T1000 (cell line): Measurements from ENCODE around the gene TPM1.

ENCODE experiments used
- DNase-seq: peaks from one replicate; lab custom pipeline; 2025; ENCODE audit warnings: mixed read lengths; lab: John Stamatoyannopoulos, UW

The TPM1 gene

DNA sequence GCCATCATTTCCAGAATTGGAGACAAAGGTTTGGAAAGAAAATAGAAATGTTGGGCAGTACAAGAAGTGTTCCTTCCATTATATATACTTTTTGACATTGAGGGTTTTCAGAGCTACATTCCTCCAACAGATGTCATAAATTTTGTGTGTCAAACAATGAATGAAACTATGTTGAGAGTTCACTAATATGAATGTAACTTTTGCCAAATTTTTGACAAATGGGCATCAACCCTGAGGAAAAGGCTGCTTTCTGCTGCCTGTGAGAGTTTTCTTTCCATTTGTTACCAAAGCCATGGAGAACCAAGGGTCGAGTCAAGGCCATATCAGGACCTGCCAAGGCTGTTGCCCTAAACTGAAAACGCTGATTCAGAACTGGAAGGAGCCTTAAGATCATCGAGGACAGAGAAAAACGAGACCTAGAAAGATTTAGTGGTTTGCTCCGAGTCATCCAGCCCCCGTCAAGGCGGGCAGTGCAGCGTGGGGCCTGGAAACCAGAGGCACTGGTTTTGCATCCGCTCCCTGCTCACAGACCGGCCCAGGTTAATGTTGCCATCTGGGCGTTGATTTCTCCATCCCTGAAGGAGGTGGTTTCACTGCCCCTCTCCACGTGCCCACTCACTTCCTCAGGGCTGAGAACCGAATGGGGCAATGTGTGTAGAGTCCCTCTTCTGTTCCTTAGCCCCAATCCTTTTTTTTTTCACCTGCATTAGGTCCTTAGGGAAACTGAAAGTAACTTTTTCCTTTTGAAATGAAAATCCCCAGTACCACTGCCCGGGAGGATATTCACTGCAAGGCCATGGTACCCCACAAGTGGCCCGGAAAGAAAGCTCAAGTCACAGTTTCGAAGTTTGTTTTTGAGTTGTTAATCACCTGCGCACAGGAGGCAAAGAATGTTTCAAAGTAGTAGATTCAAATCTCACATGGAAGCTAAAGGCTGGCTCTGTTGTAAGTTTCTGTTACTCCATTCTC lies 32.8 kb downstream of the TPM1 start:
- DNase-seq, result no peak

DNA sequence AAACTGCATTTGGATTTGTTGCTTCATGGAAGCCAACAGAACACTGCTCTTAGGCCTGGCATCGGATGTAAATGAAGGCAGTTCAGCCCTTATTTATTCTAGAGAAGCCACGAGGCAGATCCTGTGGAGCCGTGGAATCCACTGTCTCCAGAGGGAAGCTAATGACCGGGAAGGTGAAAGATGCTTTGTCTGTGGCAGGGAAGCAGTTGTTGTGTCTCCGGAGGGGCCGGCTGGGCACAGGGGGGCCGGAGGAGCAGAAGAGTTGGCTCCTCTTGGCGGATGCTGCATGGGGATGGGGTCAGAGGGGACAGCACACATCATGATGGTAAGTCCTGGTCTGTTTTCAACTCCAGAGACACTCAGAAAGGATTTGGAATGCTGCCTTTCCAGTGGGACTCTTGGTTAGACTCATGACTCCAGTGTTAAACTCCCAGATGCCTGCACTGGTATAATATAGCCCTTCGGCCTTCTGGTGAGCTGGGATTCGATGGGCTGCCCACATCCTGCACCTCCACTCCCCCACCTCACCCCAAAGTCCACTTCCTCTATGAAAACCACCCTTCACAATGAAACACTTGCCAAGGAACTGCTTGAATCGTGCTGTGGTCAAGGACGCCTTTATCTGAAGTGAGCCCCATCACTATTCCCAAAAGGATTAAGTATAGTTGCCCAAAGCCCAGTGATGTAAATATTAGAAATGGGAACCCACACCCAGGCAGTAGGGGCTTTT lies 33.6 kb downstream of the TPM1 start:
- no peak for DNase-seq

DNA sequence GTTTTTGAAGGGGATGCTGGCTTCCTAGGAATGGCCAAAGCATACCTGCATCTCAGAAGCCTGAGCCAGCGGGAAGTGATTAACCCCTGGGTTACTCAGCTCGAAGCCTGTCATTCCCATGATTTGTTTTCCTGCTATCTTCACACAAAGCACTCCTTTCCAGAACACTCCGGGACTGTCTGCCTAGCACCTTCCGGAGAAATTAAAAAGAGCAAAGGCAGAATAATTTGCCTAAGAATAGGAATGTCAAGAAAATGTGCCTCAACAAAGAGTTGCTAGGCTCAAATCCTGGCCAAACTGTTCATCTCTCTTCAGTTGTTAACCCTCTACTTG lies 34.1 kb downstream of the TPM1 start:
- no peak for DNase-seq

DNA sequence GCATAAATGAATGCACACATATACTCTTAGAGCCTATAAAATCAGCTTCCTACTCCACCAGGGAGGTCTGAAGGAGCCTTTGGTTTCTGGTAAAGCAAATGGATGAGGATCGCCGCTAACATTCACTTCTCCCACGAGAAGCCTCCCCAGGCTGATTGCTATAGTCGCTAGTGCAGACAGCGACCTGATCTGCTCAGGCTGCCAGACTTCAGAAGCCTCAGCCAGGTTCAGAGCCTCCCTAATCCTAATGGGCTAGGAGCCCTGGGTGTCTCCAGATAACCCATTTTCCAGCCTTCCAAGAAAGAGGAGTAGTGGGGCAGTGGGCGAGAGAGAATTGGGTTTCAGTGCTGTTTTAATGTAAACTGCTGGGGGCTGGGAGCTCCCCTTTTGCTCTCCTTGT lies 35.4 kb downstream of the TPM1 start:
- no peak for DNase-seq

DNA sequence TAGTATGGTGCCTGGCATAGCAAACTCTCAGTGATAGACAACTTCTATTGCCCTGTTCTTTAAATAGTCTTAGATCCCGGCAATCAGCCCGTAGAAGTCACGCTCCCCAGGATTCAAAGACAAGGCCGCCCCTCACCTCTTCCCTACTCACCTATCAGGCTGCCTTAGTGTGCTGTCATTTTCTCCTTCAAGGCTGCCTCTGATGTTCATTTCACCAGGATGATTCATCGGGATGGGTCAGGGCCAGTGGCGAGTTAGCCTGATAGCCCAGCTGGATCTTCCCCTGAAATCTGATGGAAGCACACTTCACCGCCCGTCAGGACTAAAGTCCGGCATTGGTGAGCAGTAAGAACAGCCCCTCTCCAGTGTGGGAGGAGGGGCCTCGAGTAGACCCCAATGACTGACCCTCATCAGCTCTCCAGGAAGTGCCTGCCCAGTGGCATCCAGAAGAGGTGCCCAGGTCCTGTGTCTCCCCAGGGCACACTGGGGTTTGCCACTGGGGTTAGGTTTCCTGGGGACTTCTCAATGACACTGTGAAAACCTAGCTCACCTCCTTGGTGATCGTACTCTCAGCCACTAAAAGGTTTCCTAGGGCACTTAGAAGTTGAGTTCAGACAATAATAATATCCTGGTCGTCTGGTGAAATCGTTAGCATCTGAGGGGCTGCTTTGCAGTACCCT lies 37.5 kb downstream of the TPM1 start:
- DNase-seq, result no peak

DNA sequence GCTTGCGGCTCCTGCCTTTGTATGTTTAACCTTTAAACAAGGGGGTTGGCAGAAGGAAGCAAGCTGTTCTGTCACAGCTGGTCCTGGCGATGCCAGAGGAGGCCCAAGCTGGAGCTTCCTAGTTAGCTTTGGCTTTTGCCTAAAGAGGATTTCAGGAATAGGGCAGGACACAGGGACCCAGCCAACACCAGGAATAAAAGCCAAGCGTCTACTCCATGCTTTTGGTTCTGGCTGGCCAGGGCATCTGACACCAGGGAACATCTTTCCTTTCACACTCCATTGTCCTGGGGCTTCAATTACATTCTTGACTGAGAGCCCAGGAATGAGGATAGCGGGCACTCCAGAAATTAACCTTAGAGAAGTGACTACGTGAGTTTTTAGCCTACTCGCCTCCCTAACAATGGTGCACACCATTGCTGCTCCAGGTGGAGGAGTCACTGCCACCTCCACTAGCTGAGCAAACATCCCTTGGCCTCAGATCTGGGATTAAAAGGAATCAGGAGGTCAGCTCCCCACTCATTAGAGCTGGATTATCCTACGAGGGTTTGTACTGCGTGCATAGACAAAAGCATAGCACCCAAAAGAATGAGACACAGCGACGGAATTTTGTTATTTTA lies 38.2 kb downstream of the TPM1 start:
- DNase-seq, result no peak

DNA sequence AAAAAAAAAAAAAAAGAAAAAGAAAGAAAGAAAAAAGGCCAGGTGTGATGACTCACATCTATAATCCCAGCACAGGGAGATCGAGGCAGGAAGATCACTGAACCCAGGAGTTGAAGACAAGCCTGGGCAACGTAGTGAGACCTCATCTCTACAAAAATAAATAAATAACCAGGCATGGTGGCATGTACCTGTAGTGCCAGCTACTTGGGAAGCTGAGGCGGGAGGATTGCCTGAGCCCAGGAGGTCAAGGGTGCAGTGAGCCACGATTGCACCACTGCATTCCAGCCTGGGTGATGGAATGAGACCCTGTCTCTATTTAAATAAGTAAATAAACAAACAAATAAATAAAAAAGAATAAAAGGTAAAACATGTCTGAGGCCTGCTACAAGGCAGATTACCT lies 39.8 kb downstream of the TPM1 start:
- no peak for DNase-seq

DNA sequence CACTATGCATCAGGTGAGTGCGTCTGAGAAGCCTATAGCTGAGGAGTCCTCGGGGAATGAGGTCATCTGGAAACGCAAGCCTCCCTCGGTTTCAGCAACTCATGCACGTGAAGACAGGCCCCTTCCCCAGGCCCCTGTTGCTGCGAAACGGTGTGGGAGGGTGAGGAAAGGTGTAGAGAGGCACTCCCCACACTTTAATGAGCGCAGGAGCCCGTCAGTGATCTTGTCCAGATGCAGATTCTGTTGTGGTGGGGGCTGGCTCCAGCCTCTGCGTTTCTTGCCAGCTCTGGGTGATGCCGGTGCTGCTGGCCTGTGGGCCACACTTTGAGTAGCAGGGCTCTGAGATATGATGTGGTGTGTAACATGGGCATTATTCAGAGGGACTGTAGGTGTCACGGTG lies 40.5 kb downstream of the TPM1 start:
- DNase-seq, result no peak

DNA sequence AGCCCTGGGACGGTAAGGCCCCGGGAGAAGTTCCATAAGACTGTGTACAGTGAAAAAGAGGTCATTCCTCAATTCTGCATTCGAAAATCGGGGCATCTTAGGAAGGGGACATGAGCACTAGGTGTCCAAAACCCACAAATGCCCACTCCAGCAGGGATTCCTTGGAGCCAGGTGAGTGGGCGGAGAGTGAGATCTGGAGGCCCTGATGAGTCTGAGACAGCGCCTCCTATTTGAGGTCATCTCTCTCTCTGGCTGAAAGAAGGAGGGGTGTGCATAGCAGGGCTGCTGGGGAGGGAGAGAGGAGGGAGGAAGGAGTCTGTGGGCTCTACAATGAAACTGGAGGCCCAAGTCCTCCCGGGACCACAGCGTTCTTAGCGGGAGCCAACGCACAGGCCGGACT lies 41.0 kb downstream of the TPM1 start:
- no peak for DNase-seq

DNA sequence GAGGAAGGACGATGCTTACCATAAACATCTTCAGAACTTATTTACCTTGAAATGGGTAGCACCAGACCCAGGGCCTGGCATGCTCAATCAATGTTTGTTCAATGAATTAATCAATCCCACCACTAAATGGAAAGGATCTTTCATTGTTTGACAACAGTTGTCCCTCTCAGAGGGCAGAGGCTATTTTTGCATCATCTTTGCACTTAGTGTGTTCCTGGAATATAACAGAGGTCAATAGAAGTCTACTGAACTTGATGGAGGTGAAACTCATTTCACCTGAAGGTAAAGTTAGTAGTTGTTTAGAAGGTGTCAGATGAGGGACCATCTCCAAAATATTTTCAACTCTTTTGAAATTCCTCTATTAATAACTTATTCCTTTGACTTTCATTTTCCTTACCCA lies 42.3 kb downstream of the TPM1 start:
- no peak for DNase-seq

DNA sequence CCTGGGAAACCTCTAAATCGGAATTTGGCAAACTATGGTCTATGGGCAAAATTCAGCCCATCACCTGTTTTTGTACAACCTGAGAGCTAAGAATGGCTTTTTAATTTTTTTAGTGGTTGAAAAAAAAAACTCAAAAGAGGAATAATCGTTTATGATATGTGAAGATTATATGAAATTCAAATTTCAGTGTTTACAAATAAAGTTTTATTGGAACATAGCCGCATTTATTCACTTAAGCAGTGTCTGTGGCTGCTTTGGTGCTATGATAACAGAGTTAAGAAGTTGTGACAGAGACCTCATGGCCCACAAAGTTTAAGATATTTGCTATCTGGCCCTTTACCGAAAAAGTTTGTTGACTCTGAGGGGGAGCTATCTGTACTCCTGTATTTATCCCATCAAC lies 42.7 kb downstream of the TPM1 start:
- DNase-seq, result no peak

DNA sequence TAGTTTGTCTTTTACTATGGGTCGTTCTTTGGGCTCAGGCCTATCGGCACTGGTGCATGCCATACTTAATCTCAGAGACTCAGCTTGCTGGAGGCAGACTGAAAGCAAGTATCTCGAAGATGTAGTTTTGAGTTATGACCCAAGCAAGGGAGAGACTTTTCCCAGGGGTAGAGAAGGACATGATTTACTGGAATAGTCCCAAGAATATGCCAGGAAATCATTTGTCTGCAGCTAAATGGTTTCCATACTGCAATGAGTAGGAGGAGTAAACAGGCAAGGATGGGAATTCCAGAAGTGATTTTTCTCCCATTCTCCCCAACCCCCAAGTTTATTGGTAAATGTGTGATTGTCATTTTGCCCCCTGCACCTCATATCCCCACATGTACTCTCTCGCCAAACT lies 43.7 kb downstream of the TPM1 start:
- no peak for DNase-seq

DNA sequence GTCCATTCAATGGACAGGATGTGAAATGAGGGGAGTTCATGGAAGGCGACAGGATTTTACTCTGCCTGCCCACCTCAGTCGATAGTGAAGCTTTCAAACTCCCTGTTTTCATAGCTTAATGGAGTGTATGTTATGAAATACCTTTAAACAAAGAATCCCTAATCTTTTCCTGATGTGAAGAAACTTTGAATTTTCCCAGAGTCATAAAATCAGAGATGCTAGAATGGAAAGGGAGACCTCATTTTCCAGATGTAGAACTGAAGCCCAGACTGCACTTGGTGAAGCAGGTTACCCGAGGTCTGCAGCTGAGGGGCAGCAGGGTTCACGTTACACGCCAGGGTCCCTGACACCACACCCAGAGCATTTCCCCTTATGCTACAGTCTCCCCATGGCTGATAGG lies 44.4 kb downstream of the TPM1 start:
- no peak for DNase-seq

DNA sequence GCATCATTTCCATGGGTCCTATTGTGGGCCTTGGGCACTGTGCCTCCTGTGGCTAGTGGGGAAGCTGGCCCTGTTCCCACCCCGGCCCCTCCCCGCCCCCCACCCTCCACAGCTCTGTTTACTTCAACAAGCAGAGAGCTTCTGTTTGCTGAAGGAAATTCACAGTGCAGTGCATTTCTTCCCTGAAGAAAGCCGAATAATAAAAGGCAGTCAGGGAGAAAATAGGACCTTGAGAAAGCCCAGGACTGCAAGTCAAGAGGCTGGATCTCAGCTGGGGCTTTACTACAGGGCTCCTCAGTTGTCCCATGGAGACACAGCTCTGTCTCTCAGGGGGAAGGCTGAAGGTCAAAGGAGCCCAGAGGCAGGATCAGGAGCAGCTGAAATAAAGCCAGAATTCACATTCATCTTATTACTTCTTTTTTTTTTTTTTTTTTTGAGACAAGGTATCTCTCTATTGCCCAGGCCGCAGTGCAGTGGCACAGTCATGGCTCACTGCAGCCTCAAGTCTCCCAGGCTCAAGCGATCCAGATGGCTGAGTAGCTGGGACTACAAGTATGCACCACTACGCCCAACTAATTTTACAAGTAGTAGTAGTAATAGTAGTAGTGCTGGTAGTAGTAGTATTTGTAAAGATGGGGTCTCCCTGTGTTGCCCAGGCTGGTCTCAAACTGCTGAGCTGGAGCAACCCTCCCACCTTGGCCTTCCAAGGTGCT lies 46.1 kb downstream of the TPM1 start:
- DNase-seq, result no peak

DNA sequence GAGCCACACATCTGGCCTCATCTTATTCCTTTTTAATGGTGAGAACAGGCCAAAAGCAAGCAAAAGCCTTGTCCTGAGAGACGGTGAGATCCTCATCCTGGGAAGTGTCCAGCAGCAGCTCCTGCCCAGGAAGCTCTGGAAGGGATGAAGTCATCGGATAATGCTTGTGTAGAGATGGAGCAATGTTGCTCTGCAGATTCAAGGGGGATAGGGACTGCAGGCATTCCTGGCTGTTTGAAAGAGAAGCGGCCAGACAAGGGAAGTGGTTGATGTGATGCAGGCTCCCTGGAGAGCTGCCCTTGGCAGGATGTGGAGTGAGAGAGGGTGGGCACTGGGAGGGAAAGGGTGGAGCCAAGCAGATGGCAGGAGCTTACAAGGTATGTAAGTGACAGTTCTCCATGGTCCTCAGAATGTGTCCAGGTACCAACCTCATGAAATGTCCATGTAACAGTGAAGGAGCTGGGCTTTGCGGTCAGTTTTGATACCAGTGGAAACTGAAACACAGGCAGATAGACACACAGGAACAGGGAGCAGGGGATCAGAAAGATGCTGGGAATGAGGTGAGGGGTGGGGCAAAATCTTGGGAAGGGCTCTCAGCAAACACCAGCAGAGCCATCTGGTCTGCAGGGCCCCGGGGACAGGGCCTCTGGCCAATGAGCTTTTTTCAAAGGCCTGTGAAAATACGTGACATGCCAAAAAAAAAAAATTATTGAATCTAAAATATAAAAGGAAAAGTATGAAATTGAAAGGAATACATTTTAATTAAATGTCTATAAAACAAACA lies 46.9 kb downstream of the TPM1 start:
- DNase-seq, result peak; percentile 51

DNA sequence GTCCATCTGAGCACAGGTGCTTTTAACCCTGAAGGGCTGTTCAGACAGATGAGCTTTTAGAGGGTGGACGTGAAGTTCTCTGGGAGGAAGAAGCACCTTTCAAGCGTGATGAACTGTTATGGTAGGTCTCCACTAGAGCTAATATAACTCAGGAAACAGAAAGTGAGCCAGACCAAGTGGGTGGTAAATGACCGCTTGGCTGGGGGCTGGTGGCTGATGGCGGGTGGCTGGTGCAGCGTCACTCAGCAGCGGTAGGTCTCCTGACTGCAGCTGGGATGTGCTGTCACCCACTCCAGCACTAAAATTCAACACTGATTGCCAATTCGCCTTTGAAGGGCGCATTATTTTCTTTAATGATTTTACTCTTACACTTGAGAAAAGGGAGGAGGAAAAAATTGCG lies 47.9 kb downstream of the TPM1 start:
- no peak for DNase-seq

DNA sequence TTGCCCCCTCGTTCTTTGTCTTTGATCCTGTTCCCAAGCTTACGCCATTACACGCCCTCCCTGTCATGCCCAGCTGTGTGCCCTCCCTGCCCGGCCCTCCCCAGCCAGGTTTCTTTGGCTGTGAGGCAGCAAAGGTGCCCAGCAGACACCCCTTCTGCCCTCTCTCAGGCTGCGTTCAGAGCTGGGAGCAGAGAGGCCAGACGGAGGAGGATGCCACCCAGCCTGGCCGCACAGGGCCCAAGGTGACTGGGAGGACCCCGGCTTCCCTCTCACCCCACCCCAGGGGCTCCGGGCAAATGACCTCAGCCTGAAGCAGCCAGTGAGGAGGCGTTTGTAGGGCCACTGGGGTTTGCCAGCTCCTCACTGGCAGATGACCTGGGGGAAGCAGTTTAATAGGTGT lies 48.3 kb downstream of the TPM1 start:
- DNase-seq, result no peak

DNA sequence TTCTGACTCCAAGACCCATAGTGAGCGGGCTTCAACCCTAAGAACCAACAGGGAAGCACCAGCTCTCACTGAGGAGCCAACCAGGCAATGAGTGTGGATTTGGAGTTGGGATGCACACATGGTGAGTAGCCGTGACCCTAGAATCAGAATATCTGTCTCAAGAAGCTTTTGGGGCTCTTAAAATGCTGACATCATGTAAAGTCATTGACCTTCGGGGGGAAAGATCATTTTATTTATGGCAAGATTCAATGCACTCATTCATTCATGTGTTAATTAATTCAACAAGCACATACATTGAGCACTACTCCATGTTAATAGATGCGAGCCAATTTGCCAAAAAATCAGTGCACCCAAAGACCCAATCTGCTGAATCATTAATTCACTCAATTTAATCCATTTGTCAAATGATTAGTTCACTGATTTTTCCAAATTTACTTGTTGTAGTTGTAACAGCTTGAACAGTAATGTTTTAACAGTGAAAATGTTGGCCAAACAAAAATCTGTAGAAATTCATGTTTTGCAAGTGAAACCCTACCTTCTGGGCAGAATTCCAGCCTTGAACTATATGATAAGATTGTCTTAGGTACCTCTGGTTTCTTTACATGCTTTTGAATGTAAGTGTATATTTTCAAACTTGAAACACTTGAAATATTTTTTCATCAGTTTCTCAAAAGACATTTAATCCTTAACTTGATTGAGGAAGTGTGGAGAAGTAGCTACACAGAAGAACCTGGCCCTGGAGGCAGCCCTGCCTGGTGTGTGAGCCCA lies 49.3 kb downstream of the TPM1 start:
- no peak for DNase-seq

DNA sequence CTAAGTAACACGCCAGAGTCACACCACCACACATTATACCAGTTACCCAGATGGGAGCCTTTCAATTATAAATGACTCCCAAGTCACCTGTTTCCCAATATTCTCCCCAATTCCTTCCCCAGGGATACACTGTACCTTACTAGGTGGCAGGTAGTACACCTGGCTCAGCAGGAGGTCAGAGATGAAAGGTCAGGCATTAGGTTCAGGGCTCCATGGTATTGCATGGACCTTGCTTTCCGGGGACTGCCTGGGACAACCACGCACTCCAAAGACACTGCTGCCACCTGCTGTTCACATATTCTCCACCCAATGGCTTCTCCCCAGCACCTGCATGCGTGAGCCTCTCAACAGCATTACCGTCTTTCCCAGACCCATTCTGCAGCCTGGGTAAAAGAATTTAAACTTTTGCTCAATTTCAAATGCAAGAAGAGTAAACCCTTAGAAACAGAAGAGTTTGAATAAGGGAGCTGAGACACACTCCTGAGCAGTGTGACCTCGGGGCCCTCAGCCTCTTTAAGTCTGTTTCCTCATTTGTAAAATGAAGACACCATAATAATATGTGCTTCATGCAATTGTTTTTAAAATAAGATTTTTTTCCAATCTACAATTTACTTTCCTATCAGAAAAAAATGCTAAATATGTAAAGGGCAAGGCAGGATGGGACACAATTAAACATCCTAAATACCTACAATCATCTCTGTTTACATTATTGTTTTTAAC lies 51.1 kb downstream of the TPM1 start:
- DNase-seq, result peak; percentile 46
